BLaER1 (cell line): Measurements from ENCODE around the gene DDX3X.
"Not testable (repeated sequence)": the region's sequence is repeated elsewhere in the genome, so short reads cannot be mapped to it uniquely, and the experiment has no call there.

ENCODE experiments used
- H3K27ac ChIP-seq: shearing (Covaris generic); formaldehyde crosslinking; 2 replicates; pipeline ENCODE4 v1.8.1; 2022
- H3K27me3 ChIP-seq: shearing (Covaris generic); formaldehyde crosslinking; 2 replicates; pipeline ENCODE4 v1.8.1; 2022
- H3K36me3 ChIP-seq: shearing (Covaris generic); formaldehyde crosslinking; 2 replicates; pipeline ENCODE4 v1.8.1; 2022
- H3K4me1 ChIP-seq: shearing (Covaris generic); formaldehyde crosslinking; 2 replicates; pipeline ENCODE4 v1.8.1; 2022
- H3K4me2 ChIP-seq: shearing (Covaris generic); formaldehyde crosslinking; 2 replicates; pipeline ENCODE4 v1.8.1; 2022
- H3K4me3 ChIP-seq: shearing (Covaris generic); formaldehyde crosslinking; 2 replicates; pipeline ENCODE4 v1.8.1; 2022
- H3K9ac ChIP-seq: shearing (Covaris generic); formaldehyde crosslinking; 2 replicates; pipeline ENCODE4 v1.8.1; 2022
- H3K9me3 ChIP-seq: shearing (Covaris generic); formaldehyde crosslinking; 2 replicates; pipeline ENCODE4 v1.8.1; 2022
- H4K20me1 ChIP-seq: shearing (Covaris generic); formaldehyde crosslinking; 2 replicates; pipeline ENCODE4 v1.8.1; 2022
- Cebpa-rat ChIP-seq: shearing (Covaris generic); IDR thresholded peaks from 2 replicates; pipeline ENCODE4 v1.8.1; 2022

DDX3X gene

GRCh38 chrX:41352329-41352838 is 18.4 kb downstream of the DDX3X start:
- Histone ChIP-seq H3K9ac (no peak overlapping the region), H3K9me3 (no peaks in the 10 kb centered on the region), H3K4me3 (no peak overlapping the region), H3K4me1 (no peaks in the 10 kb centered on the region), H3K27me3 (no peaks in the 10 kb centered on the region), H4K20me1 (peaks cover 62% of the 10 kb centered on the region), H3K27ac (no peak overlapping the region), H3K36me3 (peaks cover 35% of the 10 kb centered on the region), H3K4me2 (no peak overlapping the region)
- no peak for TF ChIP-seq Cebpa-rat

- Histone ChIP-seq H3K9ac (no peak overlapping the region), H3K36me3 (peaks cover 19% of the 10 kb centered on the region)
- no peak for TF ChIP-seq Cebpa-rat
These were observed 20.0 kb downstream of the DDX3X start for GRCh38 chrX:41353985-41354384.

GRCh38 chrX:41369152-41369551 is 35.2 kb downstream of the DDX3X start:
- peaks cover 1% of the 10 kb centered on the region; the same call in 1 of the 2 replicates for H3K27me3 ChIP-seq
- no peak overlapping the region for H3K9ac ChIP-seq
- H3K4me1 ChIP-seq, result peaks cover 8% of the 10 kb centered on the region
- no peak for TF ChIP-seq Cebpa-rat
- H3K9me3 ChIP-seq, result 0 out of 2 replicates have a peak, but pooled peaks cover 6% of the 10 kb centered on the region
- H3K27ac ChIP-seq, result no peak overlapping the region
- no peak overlapping the region for H3K4me3 ChIP-seq
- H4K20me1 ChIP-seq, result peaks cover 4% of the 10 kb centered on the region
- no peak overlapping the region for H3K4me2 ChIP-seq
- no peaks in the 10 kb centered on the region for H3K36me3 ChIP-seq

More at GRCh38 chrX:41353985-41354384, 20.0 kb downstream of the DDX3X start:
- Histone ChIP-seq H3K9me3 (no peaks in the 10 kb centered on the region), H3K27ac (no peak overlapping the region), H3K4me3 (no peak overlapping the region), H4K20me1 (peaks cover 46% of the 10 kb centered on the region), H3K4me2 (no peak overlapping the region), H3K27me3 (no peaks in the 10 kb centered on the region), H3K4me1 (no peaks in the 10 kb centered on the region)

- H4K20me1 ChIP-seq, H3K36me3 ChIP-seq, H3K4me2 ChIP-seq, H3K9ac ChIP-seq, H3K4me1 ChIP-seq, H3K27ac ChIP-seq, H3K9me3 ChIP-seq, H3K27me3 ChIP-seq, H3K4me3 ChIP-seq: not testable (repeated sequence)
These were observed 37.6 kb downstream of the DDX3X start for GRCh38 chrX:41371575-41371974.

GRCh38 chrX:41373989-41374606 is 40.1 kb downstream of the DDX3X start:
- H3K9ac ChIP-seq, result no peak overlapping the region
- no peak overlapping the region for H3K4me2 ChIP-seq
- 0 out of 2 replicates have a peak, but pooled peaks cover 6% of the 10 kb centered on the region for H3K9me3 ChIP-seq
- no peak for TF ChIP-seq Cebpa-rat
- H4K20me1 ChIP-seq, result no peaks in the 10 kb centered on the region
- H3K27ac ChIP-seq, result no peak overlapping the region
- no peaks in the 10 kb centered on the region for H3K27me3 ChIP-seq
- H3K4me1 ChIP-seq, result no peaks in the 10 kb centered on the region
- no peaks in the 10 kb centered on the region for H3K36me3 ChIP-seq
- no peak overlapping the region for H3K4me3 ChIP-seq

GRCh38 chrX:41377624-41378023 is 43.7 kb downstream of the DDX3X start:
- H3K36me3 ChIP-seq, result no peaks in the 10 kb centered on the region
- no peak for TF ChIP-seq Cebpa-rat

GRCh38 chrX:41381685-41382084 is 47.7 kb downstream of the DDX3X start:
- Histone ChIP-seq H3K27ac (no peak overlapping the region), H3K4me2 (no peak overlapping the region), H3K36me3 (no peaks in the 10 kb centered on the region), H3K4me3 (no peak overlapping the region), H4K20me1 (no peaks in the 10 kb centered on the region), H3K27me3 (no peaks in the 10 kb centered on the region), H3K9me3 (no peaks in the 10 kb centered on the region), H3K4me1 (0 out of 2 replicates have a peak, but pooled peaks cover 6% of the 10 kb centered on the region), H3K9ac (no peak overlapping the region)
- no peak for TF ChIP-seq Cebpa-rat

More at GRCh38 chrX:41377624-41378023, 43.7 kb downstream of the DDX3X start:
- Histone ChIP-seq H4K20me1 (no peaks in the 10 kb centered on the region), H3K27me3 (no peaks in the 10 kb centered on the region), H3K4me1 (no peaks in the 10 kb centered on the region), H3K27ac (no peak overlapping the region), H3K4me3 (no peak overlapping the region), H3K9me3 (no peaks in the 10 kb centered on the region), H3K9ac (no peak overlapping the region), H3K4me2 (no peak overlapping the region)

GRCh38 chrX:41382714-41383645 is 49.0 kb downstream of the DDX3X start:
- Histone ChIP-seq H3K27ac (no peak overlapping the region), H3K36me3 (no peaks in the 10 kb centered on the region), H3K9ac (no peak overlapping the region), H3K4me3 (no peak overlapping the region), H3K4me1 (0 out of 2 replicates have a peak, but pooled peaks cover 6% of the 10 kb centered on the region), H3K4me2 (no peak overlapping the region), H3K27me3 (no peaks in the 10 kb centered on the region), H4K20me1 (no peaks in the 10 kb centered on the region), H3K9me3 (no peaks in the 10 kb centered on the region)
- no peak for TF ChIP-seq Cebpa-rat

GRCh38 chrX:41384051-41384705 is 50.2 kb downstream of the DDX3X start:
- Histone ChIP-seq H3K27ac (no peak overlapping the region), H3K9me3 (no peaks in the 10 kb centered on the region), H3K36me3 (no peaks in the 10 kb centered on the region), H4K20me1 (no peaks in the 10 kb centered on the region), H3K9ac (no peak overlapping the region), H3K4me1 (0 out of 2 replicates have a peak, but pooled peaks cover 6% of the 10 kb centered on the region), H3K4me2 (no peak overlapping the region), H3K4me3 (no peak overlapping the region), H3K27me3 (no peaks in the 10 kb centered on the region)
- TF ChIP-seq Cebpa-rat, result no peak
